Keratinocyte (primary cell): ENCODE measurements around the gene THSD7B.

Source experiments
- EZH2 ChIP-seq: IDR thresholded peaks from one replicate; pipeline ENCODE4 v1.6.1; 2012; ENCODE audit warnings: inconsistent platforms, mild to moderate bottlenecking, low read length, moderate library complexity
- TF ChIP-seq, protein P1 (sequence below), 3 experiments: IDR thresholded peaks in 1 of 3; conservative IDR thresholded peaks in 1 of 3; optimal IDR thresholded peaks in 1 of 3; 2 replicates in 2 of 3; 3 replicates in 1 of 3; pipeline versions ENCODE3 to v1.5.1; 2011; ENCODE audit warnings: low read length in 3 of 3, mild to moderate bottlenecking in 3 of 3, moderate library complexity in 2 of 3, control low read depth in 1 of 3, inconsistent platforms in 1 of 3; ENCODE audit not compliant: insufficient read depth in 2 of 3; ENCODE audit errors: extremely low read depth in 1 of 3

DNA sequence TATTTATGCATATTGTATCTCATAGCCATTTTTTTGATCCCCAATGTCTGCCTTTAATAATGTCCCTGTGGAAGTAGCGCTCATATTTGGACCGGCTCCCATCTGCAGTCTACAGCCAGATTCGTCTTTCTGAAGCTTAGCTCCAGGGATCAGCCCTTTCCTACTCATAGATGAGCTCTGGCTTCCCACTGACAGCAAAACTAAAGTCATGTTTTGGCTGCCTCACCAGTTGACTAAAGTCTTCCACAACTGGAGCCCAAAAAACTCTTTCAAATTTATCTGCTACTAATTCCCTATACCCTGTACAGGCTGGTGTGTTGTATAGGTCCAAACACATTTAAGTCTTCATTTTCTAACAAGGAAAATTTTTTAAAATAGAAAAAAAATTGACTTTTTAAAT, 904.8 kb downstream of the THSD7B start:
- TF ChIP-seq, protein P1, sequence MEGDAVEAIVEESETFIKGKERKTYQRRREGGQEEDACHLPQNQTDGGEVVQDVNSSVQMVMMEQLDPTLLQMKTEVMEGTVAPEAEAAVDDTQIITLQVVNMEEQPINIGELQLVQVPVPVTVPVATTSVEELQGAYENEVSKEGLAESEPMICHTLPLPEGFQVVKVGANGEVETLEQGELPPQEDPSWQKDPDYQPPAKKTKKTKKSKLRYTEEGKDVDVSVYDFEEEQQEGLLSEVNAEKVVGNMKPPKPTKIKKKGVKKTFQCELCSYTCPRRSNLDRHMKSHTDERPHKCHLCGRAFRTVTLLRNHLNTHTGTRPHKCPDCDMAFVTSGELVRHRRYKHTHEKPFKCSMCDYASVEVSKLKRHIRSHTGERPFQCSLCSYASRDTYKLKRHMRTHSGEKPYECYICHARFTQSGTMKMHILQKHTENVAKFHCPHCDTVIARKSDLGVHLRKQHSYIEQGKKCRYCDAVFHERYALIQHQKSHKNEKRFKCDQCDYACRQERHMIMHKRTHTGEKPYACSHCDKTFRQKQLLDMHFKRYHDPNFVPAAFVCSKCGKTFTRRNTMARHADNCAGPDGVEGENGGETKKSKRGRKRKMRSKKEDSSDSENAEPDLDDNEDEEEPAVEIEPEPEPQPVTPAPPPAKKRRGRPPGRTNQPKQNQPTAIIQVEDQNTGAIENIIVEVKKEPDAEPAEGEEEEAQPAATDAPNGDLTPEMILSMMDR (optimal IDR thresholded peaks at IDR 0.05 in 1 of 3, IDR thresholded peaks at IDR 0.05 in 1 of 3, conservative IDR thresholded peaks at IDR 0.05 in 1 of 3; ENCODE audit: extremely low read depth in 1 of 3, insufficient read depth in 2 of 3, low read length in 3 of 3), result no peak
- no peak for TF ChIP-seq EZH2
